Smooth muscle cell (in vitro differentiated cells): Measurements from ENCODE around the gene DDAH2. TPM values are rescaled to one million over a fixed set of nuclear protein-coding genes. Genes with fewer than 3 reads are reported as not detected.

Experiments
- DNase-seq: peaks from one replicate; lab custom pipeline; 2025; ENCODE audit not compliant: unreplicated experiment; lab: John Stamatoyannopoulos, UW
- H2AFZ ChIP-seq: fragments of 200-600 bp; sonication (generic); 2 replicates; pipeline ENCODE4 v1.6.0; 2016; ENCODE audit warnings: antibody characterized with exemption, low read depth, mild to moderate bottlenecking
- H3F3A ChIP-seq: fragments of 200-600 bp; sonication (generic); 2 replicates; pipeline ENCODE4 v1.6.0; 2017; ENCODE audit warnings: antibody characterized with exemption, low read depth
- H3K27ac ChIP-seq: fragments of 200-600 bp; sonication (generic); 2 replicates; pipeline ENCODE4 v1.5.1; 2016; ENCODE audit warnings: low read depth, mild to moderate bottlenecking
- H3K27me3 ChIP-seq: fragments of 200-600 bp; sonication (generic); 2 replicates; pipeline ENCODE4 v1.6.1; 2016; ENCODE audit warnings: low read depth, mild to moderate bottlenecking
- H3K36me3 ChIP-seq: fragments of 200-600 bp; sonication (generic); 2 replicates; pipeline ENCODE4 v1.5.1; 2016; ENCODE audit warnings: low read depth
- H3K4me1 ChIP-seq: fragments of 200-600 bp; sonication (generic); 2 replicates; pipeline ENCODE4 v1.5.1; 2016; ENCODE audit warnings: low read depth
- H3K4me2 ChIP-seq: fragments of 200-600 bp; sonication (generic); 2 replicates; pipeline ENCODE4 v1.6.0; 2016; ENCODE audit warnings: mild to moderate bottlenecking
- H3K4me3 ChIP-seq: fragments of 200-600 bp; sonication (generic); 2 replicates; pipeline ENCODE4 v1.5.1; 2016; ENCODE audit warnings: mild to moderate bottlenecking
- H3K79me2 ChIP-seq: fragments of 200-600 bp; sonication (generic); 2 replicates; pipeline ENCODE4 v1.6.0; 2016; ENCODE audit warnings: low read depth, mild to moderate bottlenecking
- H3K9ac ChIP-seq: fragments of 200-600 bp; sonication (generic); 2 replicates; pipeline ENCODE4 v1.6.0; 2016; ENCODE audit warnings: low read depth
- H3K9me3 ChIP-seq: fragments of 200-600 bp; sonication (generic); replicated peaks from 2 replicates; pipeline ENCODE4 v1.5.1; 2016; ENCODE audit warnings: low read depth
- H4K20me1 ChIP-seq: fragments of 200-600 bp; sonication (generic); 2 replicates; pipeline ENCODE4 v1.6.0; 2016; ENCODE audit warnings: low read depth
- CTCF ChIP-seq: fragments of 200-600 bp; sonication (generic); IDR thresholded peaks from 2 replicates; pipeline ENCODE4 v1.5.1; 2017; ENCODE audit warnings: borderline replicate concordance, mild to moderate bottlenecking, antibody characterized with exemption; ENCODE audit not compliant: insufficient read depth, poor library complexity, severe bottlenecking
- WGBS: methylation state at CpG from one replicate; pipeline ENCODE4 v1.1.7; 2016; ENCODE audit warnings: low lambda C conversion rate; 5-methylcytosine and 5-hydroxymethylcytosine counted together
- polyA plus RNA-seq: library from polyadenylated mRNA; unstranded; fragments of >200 nt; fragmentation: Nextera tagmentation; extraction: Ambion mirVana; gene quantifications from 2 replicates; pipeline ENCODE4 v1.2.1, GENCODE V29; 2016
- total RNA-seq: library from RNA; depleted of rRNA; stranded (reverse); fragments of >200 nt; gene quantifications from 2 replicates; pipeline ENCODE4 v1.2.3, GENCODE V29; 2014

Gene DDAH2
- total and polyA plus RNA-seq, 2 experiments from 2014 or later = 104 to 134 TPM

DNA sequence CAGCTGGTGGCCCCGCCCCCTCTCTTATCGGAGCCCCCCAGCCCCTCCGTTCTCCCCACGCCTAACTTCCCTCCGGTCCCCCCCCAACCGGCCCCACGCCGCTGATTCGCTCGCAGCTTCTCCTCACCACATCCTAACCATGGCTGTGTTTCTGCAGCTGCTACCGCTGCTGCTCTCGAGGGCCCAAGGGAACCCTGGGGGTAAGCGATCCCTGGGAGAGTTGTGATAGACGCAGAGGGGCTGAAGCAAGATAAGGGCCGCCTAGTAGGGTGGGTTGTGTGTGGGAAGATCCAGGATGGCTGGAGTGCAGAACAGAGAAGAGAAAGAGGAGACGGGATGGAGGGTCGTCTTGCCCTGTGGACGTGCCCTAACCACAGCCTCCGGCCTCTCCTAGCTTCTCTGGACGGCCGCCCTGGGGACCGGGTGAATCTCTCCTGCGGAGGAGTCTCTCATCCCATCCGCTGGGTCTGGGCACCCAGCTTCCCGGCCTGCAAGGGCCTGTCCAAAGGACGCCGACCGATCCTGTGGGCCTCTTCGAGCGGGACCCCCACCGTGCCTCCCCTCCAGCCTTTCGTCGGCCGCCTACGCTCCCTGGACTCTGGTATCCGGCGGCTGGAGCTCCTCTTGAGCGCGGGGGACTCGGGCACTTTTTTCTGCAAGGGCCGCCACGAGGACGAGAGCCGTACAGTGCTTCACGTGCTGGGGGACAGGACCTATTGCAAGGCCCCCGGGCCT lies 5.7 kb downstream of the DDAH2 start, which contains the start of gene MPIG6B:
TSS of gene MPIG6B (plus strand) at position 129 of the 735 bp plus-strand sequence. CDS start at position 140, 11 bp downstream.
- H3K4me2 ChIP-seq = no peak within 1 kb of the TSS
- H3K36me3 ChIP-seq = no peaks in the 10 kb centered on the region
- WGBS = 92% methylated on average over 46 of the region's 46 CpGs
- H3K4me3 ChIP-seq = no peak within 1 kb of the TSS
- no peaks in the 10 kb centered on the region for H3K27me3 ChIP-seq
- H3K9ac ChIP-seq = no peak within 1 kb of the TSS
- no peaks in the 10 kb centered on the region for H3K9me3 ChIP-seq
- no peak for DNase-seq
- TF ChIP-seq CTCF = no peak
- peaks cover 3% of the 10 kb centered on the region for H4K20me1 ChIP-seq
- H3K79me2 ChIP-seq = no peaks in the 10 kb centered on the region
- H2AFZ ChIP-seq = no peak within 1 kb of the TSS
- H3F3A ChIP-seq = peaks cover 12% of the 10 kb centered on the region
- H3K4me1 ChIP-seq = no peaks in the 10 kb centered on the region
- no peak within 1 kb of the TSS for H3K27ac ChIP-seq

DNA sequence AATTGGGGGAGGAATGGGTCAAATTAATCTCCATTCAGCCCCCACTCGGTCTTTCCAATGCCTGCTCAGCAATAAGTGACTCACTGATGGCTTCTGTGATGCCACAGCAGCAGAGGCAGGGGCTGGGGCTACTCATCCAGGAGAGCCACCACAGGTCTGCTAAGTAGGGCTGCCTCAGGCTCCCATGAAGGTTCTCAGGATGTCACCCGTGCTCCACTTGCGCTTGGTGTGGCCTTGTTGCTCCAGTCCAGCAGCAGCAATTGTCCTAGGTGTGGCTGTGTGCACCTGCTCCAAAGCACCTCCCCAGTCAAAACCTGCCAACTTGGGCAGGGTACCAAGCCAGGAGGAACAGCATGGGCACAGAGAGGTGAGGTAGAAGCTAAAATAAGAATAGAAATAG lies 6.9 kb downstream of the DDAH2 start:
- H3K9me3 ChIP-seq = no peaks in the 10 kb centered on the region
- H3K36me3 ChIP-seq = no peaks in the 10 kb centered on the region
- H4K20me1 ChIP-seq = no peaks in the 10 kb centered on the region
- no peak overlapping the region for H3K4me2 ChIP-seq
- DNase-seq = no peak
- peaks cover 10% of the 10 kb centered on the region for H3F3A ChIP-seq
- H3K4me3 ChIP-seq = no peak overlapping the region
- H3K4me1 ChIP-seq = no peaks in the 10 kb centered on the region
- H3K27ac ChIP-seq = no peak overlapping the region
- H2AFZ ChIP-seq = no peak overlapping the region
- 90% methylated on average over 3 of the region's 3 CpGs for WGBS
- H3K79me2 ChIP-seq = no peaks in the 10 kb centered on the region
- no peaks in the 10 kb centered on the region for H3K27me3 ChIP-seq
- TF ChIP-seq CTCF = no peak
- no peak overlapping the region for H3K9ac ChIP-seq

- H3K4me3 ChIP-seq = no peak within 1 kb of the TSS
- H3K9me3 ChIP-seq = no peaks in the 10 kb centered on the region
- no peak within 1 kb of the TSS for H3K27ac ChIP-seq
- H3K4me1 ChIP-seq = no peaks in the 10 kb centered on the region
- DNase-seq = no peak
- H3K27me3 ChIP-seq = no peaks in the 10 kb centered on the region
- H3K4me2 ChIP-seq = no peak within 1 kb of the TSS
- H3K79me2 ChIP-seq = no peaks in the 10 kb centered on the region
- peaks cover 3% of the 10 kb centered on the region for H3F3A ChIP-seq
- 93% methylated on average over 4 of the region's 4 CpGs for WGBS
- H4K20me1 ChIP-seq = no peaks in the 10 kb centered on the region
- no peak within 1 kb of the TSS for H2AFZ ChIP-seq
- no peaks in the 10 kb centered on the region for H3K36me3 ChIP-seq
- TF ChIP-seq CTCF = no peak
- H3K9ac ChIP-seq = no peak within 1 kb of the TSS
Measured at GRCh38 chr6:31721351-31722020, 7.6 kb downstream of the DDAH2 start, which contains the start of gene LY6G6C. TSS of gene LY6G6C (minus strand) at chr6:31721746. CDS start at chr6:31721679, 67 bp downstream.
